Hematopoietic multipotent progenitor cell treated with erythropoietin and hydrocortisone succinate and interleukin-3 and kit ligand, for 6 days (in vitro differentiated cells): ENCODE data around the gene PDGFA.
"Not testable (repeated sequence)": the region's sequence is repeated elsewhere in the genome, so short reads cannot be mapped to it uniquely, and the experiment has no call there.

Source experiments
- DNase-seq: peaks from one replicate; pipeline ENCODE4 v3.0.0-alpha.2; 2015

PDGFA gene

GRCh38 chr7:551615-551970 is 31.9 kb upstream of the PDGFA start:
- not testable (repeated sequence) for DNase-seq

- no peak for DNase-seq
Measured at GRCh38 chr7:550881-551614, 31.4 kb upstream of the PDGFA start.

- DNase-seq: no peak
Measured at GRCh38 chr7:549891-550625, 30.4 kb upstream of the PDGFA start.

GRCh38 chr7:549066-549890 is 29.6 kb upstream of the PDGFA start:
- DNase-seq: no peak

- DNase-seq: no peak
Measured at GRCh38 chr7:548401-548800, 28.8 kb upstream of the PDGFA start.

- DNase-seq: no peak
Measured at GRCh38 chr7:545470-545869, 25.8 kb upstream of the PDGFA start.

- DNase-seq: no peak
Measured at GRCh38 chr7:544338-545221, 24.9 kb upstream of the PDGFA start.

GRCh38 chr7:543501-544337 is 24.1 kb upstream of the PDGFA start:
- DNase-seq: no peak

GRCh38 chr7:542713-543500 is 23.3 kb upstream of the PDGFA start:
- DNase-seq: no peak

- DNase-seq: no peak
Measured at GRCh38 chr7:542131-542712, 22.6 kb upstream of the PDGFA start.

GRCh38 chr7:541661-542060 is 22.0 kb upstream of the PDGFA start:
- no peak for DNase-seq

GRCh38 chr7:540997-541396 is 21.4 kb upstream of the PDGFA start:
- no peak for DNase-seq

GRCh38 chr7:540579-540978 is 20.9 kb upstream of the PDGFA start:
- DNase-seq: no peak

- no peak for DNase-seq
Measured at GRCh38 chr7:539731-540411, 20.2 kb upstream of the PDGFA start.

- DNase-seq: no peak
Measured at GRCh38 chr7:538764-539685, 19.4 kb upstream of the PDGFA start.

GRCh38 chr7:537911-538634 is 18.4 kb upstream of the PDGFA start:
- DNase-seq: no peak

- no peak for DNase-seq
Measured at GRCh38 chr7:536231-536630, 16.6 kb upstream of the PDGFA start.

- DNase-seq: no peak
Measured at GRCh38 chr7:534959-535358, 15.3 kb upstream of the PDGFA start.
